H1 (cell line): ENCODE measurements around the gene CCDC33. TPM values are rescaled to one million over a fixed set of nuclear protein-coding genes. Genes with fewer than 3 reads are reported as not detected.
A peak's percentile ranks its signal among the peaks of the same experiment; 100 is the strongest.

Experiments used
- CTCF ChIA-PET: fragments of 300-600 bp; sonication (Branson Sonifier 250); formaldehyde crosslinking; loops from one replicate; lab custom pipeline; 2021; ENCODE audit not compliant: partially characterized antibody; lab: Charles Lee
- POLR2A ChIA-PET: fragments of 300-600 bp; sonication (Branson Sonifier 250); formaldehyde crosslinking; loops from one replicate; lab custom pipeline; 2021; ENCODE audit warnings: inconsistent platforms; ENCODE audit not compliant: partially characterized antibody; lab: Charles Lee
- DNase-seq, 2 experiments: peaks; one replicate each; pipeline versions ENCODE4 v3.0.0 to v3.0.0-alpha.2; 2010 to 2022; ENCODE audit warnings: low spot score in 2 of 2, low read depth in 1 of 2, mixed read lengths in 1 of 2
- FAIRE-seq: peaks from 2 replicates; lab custom pipeline; 2011; peaks lifted over from hg19 to GRCh38; lab: Jason Lieb, UNC
- H2AFZ ChIP-seq: 2 replicates; pipeline ENCODE4 v1.8.1; 2012; ENCODE audit warnings: low read length, inconsistent platforms
- H2AK5ac ChIP-seq: 2 replicates; pipeline ENCODE4 v1.6.1; 2013; ENCODE audit warnings: low read depth, low read length
- H2BK120ac ChIP-seq: replicated peaks from 2 replicates; pipeline ENCODE3; 2013; ENCODE audit warnings: low read depth, low read length, inconsistent platforms
- H2BK12ac ChIP-seq: 2 replicates; pipeline ENCODE4 v1.6.1; 2013; ENCODE audit warnings: low read depth, low read length
- H2BK15ac ChIP-seq: 2 replicates; pipeline ENCODE4 v1.6.1; 2013; ENCODE audit warnings: low read length
- H2BK20ac ChIP-seq: 2 replicates; pipeline ENCODE4 v1.6.1; 2013; ENCODE audit warnings: low read length
- H2BK5ac ChIP-seq: 2 replicates; pipeline ENCODE4 v1.6.1; 2013; ENCODE audit warnings: low read depth, low read length
- H3K14ac ChIP-seq: 2 replicates; pipeline ENCODE4 v1.6.1; 2013; ENCODE audit warnings: inconsistent platforms; ENCODE audit not compliant: insufficient read length
- H3K18ac ChIP-seq: 2 replicates; pipeline ENCODE4 v1.6.1; 2013; ENCODE audit warnings: low read length; ENCODE audit errors: extremely low read depth
- H3K23ac ChIP-seq: 2 replicates; pipeline ENCODE4 v1.6.1; 2013; ENCODE audit warnings: inconsistent platforms; ENCODE audit not compliant: insufficient read length
- H3K23me2 ChIP-seq: 2 replicates; pipeline ENCODE4 v1.6.1; 2013; ENCODE audit warnings: low read depth, low read length
- H3K27ac ChIP-seq: 2 replicates; pipeline ENCODE4 v1.6.1; 2011; ENCODE audit warnings: low read depth, low read length, inconsistent platforms
- H3K27me3 ChIP-seq, 4 experiments: replicated peaks in 1 of 4; 1 replicate in 1 of 4; 2 replicates in 3 of 4; pipeline versions ENCODE4 v1.6.1 to v1.8.1; 2011 to 2013; ENCODE audit warnings: low read length in 3 of 4, mild to moderate bottlenecking in 3 of 4, inconsistent platforms in 2 of 4, mixed read lengths in 2 of 4, moderate library complexity in 1 of 4; ENCODE audit not compliant: control insufficient read depth in 3 of 4, insufficient read depth in 3 of 4; ENCODE audit errors: extremely low read depth in 1 of 4
- H3K36me3 ChIP-seq, 4 experiments: 2 replicates each; pipeline versions ENCODE4 v1.6.1 to v1.8.1; 2011 to 2013; ENCODE audit warnings: mild to moderate bottlenecking in 4 of 4, low read length in 3 of 4, moderate library complexity in 2 of 4, control low read depth in 1 of 4, inconsistent platforms in 1 of 4; ENCODE audit not compliant: insufficient read depth in 4 of 4, control insufficient read depth in 2 of 4
- H3K4ac ChIP-seq: replicated peaks from 2 replicates; pipeline ENCODE3; 2013; ENCODE audit warnings: low read length, low read depth, mixed read lengths, inconsistent platforms; ENCODE audit not compliant: insufficient read length
- H3K4me1 ChIP-seq, 4 experiments: replicated peaks in 1 of 4; 1 replicate in 1 of 4; 2 replicates in 3 of 4; pipeline versions ENCODE4 v1.6.1 to v1.8.1; 2011 to 2013; ENCODE audit warnings: low read length in 3 of 4, inconsistent platforms in 2 of 4, mixed read lengths in 1 of 4; ENCODE audit not compliant: insufficient read depth in 4 of 4, control insufficient read depth in 3 of 4
- H3K4me2 ChIP-seq, 2 experiments: 2 replicates each; pipeline versions ENCODE4 v1.6.1 to v1.8.1; 2011 to 2013; ENCODE audit warnings: low read depth in 2 of 2, low read length in 2 of 2, control low read depth in 1 of 2, inconsistent platforms in 1 of 2, mild to moderate bottlenecking in 1 of 2; ENCODE audit not compliant: insufficient read depth in 1 of 2
- H3K4me3 ChIP-seq, 4 experiments: fragments of 200-600, 300-600 bp in 1 of 4; sonication (generic), shearing (Covaris generic), sonication (Bioruptor Twin) in 1 of 4; 2 replicates each; pipeline versions ENCODE4 v1.5.1 to v1.8.1; 2011 to 2016; ENCODE audit warnings: low read length in 4 of 4, low read depth in 3 of 4, control low read depth in 2 of 4, inconsistent platforms in 2 of 4, mild to moderate bottlenecking in 2 of 4, mixed read lengths in 1 of 4, moderate library complexity in 1 of 4; ENCODE audit not compliant: insufficient read depth in 2 of 4; ENCODE audit errors: extremely low read depth in 1 of 4
- H3K56ac ChIP-seq: replicated peaks from 2 replicates; pipeline ENCODE3; 2013; ENCODE audit warnings: low read depth, mild to moderate bottlenecking, mixed read lengths, low read length, inconsistent platforms; ENCODE audit not compliant: insufficient read length
- H3K79me1 ChIP-seq: 2 replicates; pipeline ENCODE4 v1.6.1; 2013; ENCODE audit warnings: low read depth, low read length, control low read depth
- H3K79me2 ChIP-seq, 2 experiments: 2 replicates each; pipeline versions ENCODE4 v1.6.1 to v1.8.1; 2012 to 2013; ENCODE audit warnings: low read length in 2 of 2, mild to moderate bottlenecking in 2 of 2, inconsistent platforms in 1 of 2; ENCODE audit not compliant: insufficient read depth in 2 of 2, control insufficient read depth in 1 of 2
- H3K9ac ChIP-seq, 4 experiments: replicated peaks in 1 of 4; 1 replicate in 1 of 4; 2 replicates in 3 of 4; pipeline versions ENCODE4 v1.6.1 to v1.8.1; 2011 to 2013; ENCODE audit warnings: low read depth in 3 of 4, low read length in 3 of 4, control low read depth in 2 of 4, mild to moderate bottlenecking in 2 of 4, moderate library complexity in 2 of 4, inconsistent platforms in 1 of 4; ENCODE audit errors: extremely low read depth in 1 of 4
- H3K9me3 ChIP-seq, 2 experiments: 2 replicates each; pipeline versions ENCODE4 v1.6.1 to v1.8.1; 2012 to 2013; ENCODE audit warnings: mild to moderate bottlenecking in 2 of 2, moderate library complexity in 2 of 2, control low read depth in 1 of 2, inconsistent platforms in 1 of 2, low read depth in 1 of 2, low read length in 1 of 2, mixed read lengths in 1 of 2; ENCODE audit not compliant: insufficient read depth in 2 of 2
- H4K20me1 ChIP-seq, 2 experiments: replicated peaks in 1 of 2; 2 replicates each; pipeline versions ENCODE3 to v1.8.1; 2011 to 2013; ENCODE audit warnings: inconsistent platforms in 2 of 2, low read length in 2 of 2, mild to moderate bottlenecking in 1 of 2; ENCODE audit not compliant: insufficient read depth in 2 of 2, control insufficient read depth in 1 of 2
- H4K5ac ChIP-seq: 2 replicates; pipeline ENCODE4 v1.6.1; 2013; ENCODE audit warnings: low read length, low read depth, mixed read lengths, inconsistent platforms; ENCODE audit not compliant: insufficient read length
- H4K8ac ChIP-seq: 2 replicates; pipeline ENCODE4 v1.8.0; 2013; ENCODE audit warnings: mild to moderate bottlenecking, moderate library complexity, low read length, inconsistent platforms; ENCODE audit not compliant: insufficient read depth; ENCODE audit errors: extremely low read depth
- H4K91ac ChIP-seq: replicated peaks from 2 replicates; pipeline ENCODE3; 2013; ENCODE audit warnings: low read length, mixed read lengths, inconsistent platforms; ENCODE audit not compliant: insufficient read length
- BACH1 ChIP-seq: IDR thresholded peaks from 2 replicates; pipeline ENCODE4 v1.6.1; 2012; ENCODE audit warnings: low read length, improper control_type of control experiment
- GTF2F1 ChIP-seq: IDR thresholded peaks from 2 replicates; pipeline ENCODE4 v1.6.1; 2012; ENCODE audit warnings: low read depth, low read length, improper control_type of control experiment, borderline replicate concordance
- KDM1A ChIP-seq: fragments of 200-600, 300-600 bp; sonication (generic); IDR thresholded peaks from 2 replicates; pipeline ENCODE4 v1.7.1; 2016; ENCODE audit warnings: mild to moderate bottlenecking, low read length, borderline replicate concordance
- PHF8 ChIP-seq: fragments of 200-600 bp; sonication (generic); conservative IDR thresholded peaks from 2 replicates; pipeline ENCODE4 v1.7.1; 2012; ENCODE audit warnings: low read depth, mild to moderate bottlenecking, inconsistent platforms, low read length, moderate library complexity
- RNF2 ChIP-seq: fragments of 200-900, 300-1000 bp; sonication (generic); IDR thresholded peaks from 2 replicates; pipeline ENCODE4 v1.7.1; 2016; ENCODE audit warnings: borderline replicate concordance, low read depth, mild to moderate bottlenecking, antibody characterized with exemption, low read length; ENCODE audit not compliant: poor library complexity, severe bottlenecking; ENCODE audit errors: missing control alignments
- RXRA ChIP-seq: IDR thresholded peaks from 2 replicates; pipeline ENCODE4 v1.6.1; 2011; ENCODE audit warnings: low read depth, mild to moderate bottlenecking, low read length, moderate library complexity; ENCODE audit not compliant: insufficient read depth
- SP4 ChIP-seq: IDR thresholded peaks from 2 replicates; pipeline ENCODE4 v1.6.1; 2012; ENCODE audit warnings: low read length, inconsistent platforms
- WGBS, 2 experiments: shearing (Covaris generic) in 1 of 2; methylation state at CpG; one replicate each; pipeline versions ENCODE4 v1.1.6 to v1.1.7; 2013 to 2015; ENCODE audit warnings: low lambda C conversion rate in 2 of 2, mixed read lengths in 2 of 2, inconsistent platforms in 1 of 2, low coverage in 1 of 2, missing lambda C conversion rate in 1 of 2; ENCODE audit not compliant: insufficient replicate concordance in 2 of 2, insufficient coverage in 1 of 2, insufficient read length in 1 of 2; ENCODE audit errors: extremely low coverage in 1 of 2, missing lambda C conversion rate in 1 of 2; 5-methylcytosine and 5-hydroxymethylcytosine counted together
- polyA plus RNA-seq, 7 experiments: library from polyadenylated mRNA; depleted of rRNA in 3 of 7; stranded (reverse) in 5 of 7; unstranded in 2 of 7; fragments of >200 nt in 5 of 7; fragments of 200-250 nt in 2 of 7; gene quantifications; 1 replicate in 5 of 7; 2 replicates in 1 of 7; 4 replicates in 1 of 7; pipeline versions ENCODE4 v1.2.1 to v1.2.3, GENCODE V29; 2011 to 2013; ENCODE audit warnings: missing spikeins in 2 of 7, mixed read lengths in 2 of 7
- total RNA-seq: library from RNA; stranded (reverse); fragmentation: NEBNext Ultra II Directional; extraction: Animal tissue kit (Norgen Biotek cat#: 25700); gene quantifications from 2 replicates; pipeline ENCODE4 v1.2.1, GENCODE V29; 2021

The CCDC33 gene
- total and polyA plus RNA-seq, 2 of the 8 experiments (the other 6 are each of a cell fraction or from before 2014, with no cell fraction given) = 2.0 to 2.7 TPM

DNA sequence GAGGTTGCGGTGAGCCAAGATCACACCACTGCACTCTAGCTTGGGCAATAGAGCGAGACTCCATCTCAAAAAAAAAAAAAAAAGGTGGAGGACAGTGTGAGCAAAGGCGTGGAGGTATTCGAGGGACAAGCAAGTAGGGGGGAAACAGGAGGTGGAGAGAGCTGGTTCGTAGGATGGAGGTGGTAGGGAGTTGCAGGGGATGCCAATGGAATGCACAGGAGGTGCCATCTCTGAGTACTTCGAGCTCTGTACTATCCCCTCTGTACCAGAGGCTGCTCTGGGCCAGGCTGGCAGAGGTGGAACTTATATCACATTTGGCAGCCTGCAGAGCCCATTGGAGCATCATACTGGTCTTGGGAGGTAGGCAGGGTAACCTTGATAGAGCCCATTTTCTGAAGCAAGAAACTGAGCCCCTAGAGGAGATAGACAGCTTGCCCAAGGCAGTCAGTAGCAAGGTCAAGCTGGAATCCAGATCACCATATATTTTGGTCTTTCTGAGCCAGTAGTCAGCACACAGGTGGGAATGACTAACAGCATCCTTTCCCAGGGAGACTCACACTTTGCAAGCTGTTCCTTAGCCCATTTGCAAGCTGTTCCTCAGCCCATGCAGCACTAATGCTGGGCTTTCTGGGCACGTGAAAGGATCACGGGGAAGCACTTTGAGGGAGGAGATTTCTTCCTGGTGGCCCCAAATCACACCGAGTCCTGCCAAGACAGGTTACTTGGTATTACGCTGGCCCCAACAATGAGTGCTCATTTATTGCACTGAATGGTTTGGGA is 9.2 kb upstream of the CCDC33 start:
- Histone ChIP-seq H2AK5ac (peak overlapping the region; percentile 90; the same call in 1 of the 2 replicates), H4K8ac (no peak overlapping the region), H2BK5ac (no peak overlapping the region), H3K79me1 (no peaks in the 10 kb centered on the region), H2BK120ac (no peak overlapping the region), H3K79me2 (no peaks in the 10 kb centered on the region), H3K9me3 (no peaks in the 10 kb centered on the region), H2AFZ (no peak overlapping the region), H3K27ac (no peak overlapping the region), H3K4me3 (no peak overlapping the region), H3K56ac (no peak overlapping the region), H3K4ac (no peak overlapping the region), H2BK15ac (0 out of 2 replicates have a peak overlapping the region, but pooled peaks have one; percentile 29), H3K4me2 (no peak overlapping the region), H3K18ac (no peak overlapping the region), H3K23me2 (no peaks in the 10 kb centered on the region; the same call in 1 of the 2 replicates), H3K9ac (no peak overlapping the region), H4K20me1 (peaks cover 0 to 3% of the 10 kb centered on the region in 2 experiments), H3K4me1 (peaks cover 2 to 35% (median 26%) of the 10 kb centered on the region in 4 experiments), H2BK20ac (0 out of 2 replicates have a peak overlapping the region, but pooled peaks have one; percentile 1), H2BK12ac (0 out of 2 replicates have a peak overlapping the region, but pooled peaks have one; percentile 14), H3K14ac (no peak overlapping the region), H4K91ac (no peak overlapping the region), H3K36me3 (no peaks in the 10 kb centered on the region), H3K23ac (no peak overlapping the region), H4K5ac (no peak overlapping the region), H3K27me3 (peaks cover 18 to 62% (median 54%) of the 10 kb centered on the region in 4 experiments)
- peak; percentile 39 for FAIRE-seq
- POLR2A ChIA-PET = interaction anchor here (1.0 to 1.1 kb wide), 3 partner anchors 9 to 12 kb away, joined by 3 to 4 read pairs (median 3); partner anchors contain the start of gene CCDC33
- CTCF ChIA-PET = interaction anchor here (0.8 to 2.2 kb wide), 9 partner anchors 9 to 94 kb away, joined by 3 to 8 read pairs (median 4); partner anchors contain the start of gene CCDC33
- TF ChIP-seq RXRA (no peak), RNF2 (no peak), GTF2F1 (no peak), PHF8 (no peak), SP4 (no peak), KDM1A (no peak), BACH1 (no peak)
- no peak for DNase-seq
- 85% methylated on average over 6 of the region's 10 CpGs; no CpG with 5 or more reads in 1 of the 2 experiments for WGBS, 2 experiments
